22Rv1 (cell line): Measurements from ENCODE around the gene CACNG5.

ENCODE experiments used
- CTCF ChIP-seq: fragments of 450-650 bp; IDR thresholded peaks from 2 replicates; pipeline ENCODE4 v1.5.1; 2017; ENCODE audit warnings: mild to moderate bottlenecking
- ZFX ChIP-seq: fragments of 450-650 bp; IDR thresholded peaks from 2 replicates; pipeline ENCODE4 v1.6.1; 2017; ENCODE audit warnings: antibody characterized with exemption, borderline replicate concordance

- TF ChIP-seq CTCF (no peak), ZFX (no peak)
Measured at GRCh38 chr17:66892246-66892645, 57.3 kb downstream of the CACNG5 start.
